HL-60/S4 treated with phorbol 12-myristate 13-acetate at 8.2 ng/mL for 4 days and 3 days (cell line): ENCODE results near the gene SEPTIN14.
"Not testable (repeated sequence)": the region's sequence is repeated elsewhere in the genome, so short reads cannot be mapped to it uniquely, and the experiment has no call there.

Source experiments
- in situ Hi-C: fragments of 300-500 bp; cut with MboI; formaldehyde crosslinking; loops from 2 replicates; pipeline ENCODE4 v1.15.0; 2022; ENCODE audit warnings: low sequenced_read_pairs

SEPTIN14 gene

GRCh38 chr7:55786901-55787300 is 75.7 kb downstream of the SEPTIN14 start:
- in situ Hi-C loops: no loop called here

- in situ Hi-C loops: not testable (repeated sequence)
These were observed 77.1 kb downstream of the SEPTIN14 start for GRCh38 chr7:55785444-55785843.

GRCh38 chr7:55784151-55784550 is 78.4 kb downstream of the SEPTIN14 start:
- in situ Hi-C loops: no loop called here

- in situ Hi-C loops: no loop called here
These were observed 83.9 kb downstream of the SEPTIN14 start for GRCh38 chr7:55778631-55779030.

GRCh38 chr7:55776196-55776595 is 86.4 kb downstream of the SEPTIN14 start:
- in situ Hi-C loops: no loop called here

- in situ Hi-C loops: no loop called here
These were observed 87.5 kb downstream of the SEPTIN14 start for GRCh38 chr7:55775051-55775420.

- in situ Hi-C loops: no loop called here
These were observed 88.1 kb downstream of the SEPTIN14 start for GRCh38 chr7:55774327-55775050.

GRCh38 chr7:55770778-55771177 is 91.8 kb downstream of the SEPTIN14 start:
- in situ Hi-C loops: no loop called here

- in situ Hi-C loops: not testable (repeated sequence)
These were observed 109.2 kb downstream of the SEPTIN14 start for GRCh38 chr7:55753274-55753862.

GRCh38 chr7:55744706-55745105 is 117.8 kb downstream of the SEPTIN14 start:
- in situ Hi-C loops: not testable (repeated sequence)
